ENCODE results near the gene ACKR3.

- TF ChIP-seq CTCF (conservative IDR thresholded peaks at IDR 0.05) (no peak), EZH2 (IDR thresholded peaks at IDR 0.05; ENCODE audit: low read depth) (no peak)
These were observed 5.7 kb upstream of the ACKR3 start for GRCh38 chr2:236563953-236564352.
